Stimulated activated CD8-positive, alpha-beta memory T cell treated with anti-CD3 and anti-CD28 coated beads, Interleukin-7, amount 100 ng/mL, for 48 hours (primary cell): Measurements from ENCODE around the gene LHX4.

Experiments
- DNase-seq, 2 donors: peaks; one replicate each; pipeline ENCODE4 v3.0.0-alpha.2; 2020; ENCODE audit warnings: low read depth in 1 of 2; ENCODE audit errors: extremely low read depth in 1 of 2

Gene LHX4

GRCh38 chr1:180294711-180295110 lies 64.6 kb downstream of the LHX4 start:
- DNase-seq = no peak

GRCh38 chr1:180295999-180296398 lies 65.9 kb downstream of the LHX4 start:
- DNase-seq = no peak

- no peak for DNase-seq
Measured at GRCh38 chr1:180299479-180300221, 69.6 kb downstream of the LHX4 start.

- DNase-seq = no peak
Measured at GRCh38 chr1:180301135-180301742, 71.2 kb downstream of the LHX4 start.

- DNase-seq = no peak
Measured at GRCh38 chr1:180309338-180309737, 79.3 kb downstream of the LHX4 start.

- DNase-seq = no peak
Measured at GRCh38 chr1:180310095-180310494, 80.0 kb downstream of the LHX4 start.

GRCh38 chr1:180311011-180311730 lies 81.1 kb downstream of the LHX4 start:
- DNase-seq = no peak

- DNase-seq = no peak
Measured at GRCh38 chr1:180312926-180313325, 82.9 kb downstream of the LHX4 start.

GRCh38 chr1:180327089-180327488 lies 97.0 kb downstream of the LHX4 start:
- DNase-seq = no peak
